ENCODE data around the gene NFYA. TPM values are rescaled to one million over a fixed set of nuclear protein-coding genes. Genes with fewer than 3 reads are reported as not detected.

Gene NFYA
- total and polyA plus RNA-seq, 9 of the 15 experiments (the other 6 are each of a cell fraction or from before 2014, with no cell fraction given), result 7.3 to 37.1 (median 21.8) TPM

DNA sequence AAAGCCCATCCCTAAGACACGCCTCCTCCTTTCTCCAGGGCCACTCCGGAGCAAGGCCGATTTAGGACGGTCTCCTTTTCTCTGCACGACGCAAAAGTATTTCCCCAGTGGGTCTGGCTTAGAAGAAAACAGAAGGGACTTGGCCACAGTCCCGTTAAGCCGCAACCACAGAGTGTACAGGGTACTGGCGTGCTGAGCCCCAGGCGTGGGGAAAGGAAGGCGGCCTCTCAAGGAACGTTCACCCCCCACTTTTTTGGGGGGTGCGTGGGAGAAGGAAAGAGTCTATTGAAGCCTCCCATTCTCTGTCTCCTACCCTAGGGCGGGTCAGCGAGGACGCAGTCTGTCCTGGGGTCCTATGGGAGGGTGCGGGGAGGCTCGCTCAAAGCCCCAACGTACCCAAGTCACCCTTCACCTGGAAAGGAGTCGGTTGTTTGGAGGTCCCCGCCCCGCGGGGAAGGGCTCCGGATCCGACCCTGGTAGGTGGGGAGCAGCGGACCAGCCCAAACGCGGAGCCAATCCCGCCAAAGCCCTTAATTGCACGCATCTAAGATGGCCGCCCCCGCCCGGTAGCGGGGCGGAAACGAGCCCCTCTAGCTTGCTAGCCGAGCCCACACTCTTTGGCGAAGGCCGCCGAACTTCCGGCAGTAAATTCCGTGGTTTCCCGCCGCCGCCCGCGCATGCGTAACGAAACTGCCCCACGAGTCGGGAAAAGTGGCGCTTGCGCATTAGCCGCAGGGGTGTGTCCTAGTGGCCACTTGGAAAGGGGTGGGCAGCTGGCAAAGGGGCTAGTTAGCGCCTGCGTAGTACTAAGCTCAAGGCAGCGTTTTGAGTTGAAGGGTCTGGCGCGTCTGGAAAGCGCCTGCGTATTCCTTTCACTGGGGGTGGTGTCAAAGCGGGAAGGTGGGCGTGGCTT lies 595 bp upstream of the NFYA start, which contains the start of gene OARD1 (continued):
- TF ChIP-seq XRCC5 (IDR thresholded peaks at IDR 0.05; ENCODE audit: low read depth, low read length), result no peak
- TF ChIP-seq ETV5 (CRISPR knock-in tag; IDR thresholded peaks at IDR 0.05; ENCODE audit: low read depth), result peak; percentile 86
- no peak for TF ChIP-seq NR2C1 (IDR thresholded peaks at IDR 0.05)
- TF ChIP-seq NR2C1 (tag; IDR thresholded peaks at IDR 0.05), result peak; percentile 44; the same call in 1 of the 2 replicates
- TF ChIP-seq, protein P1, sequence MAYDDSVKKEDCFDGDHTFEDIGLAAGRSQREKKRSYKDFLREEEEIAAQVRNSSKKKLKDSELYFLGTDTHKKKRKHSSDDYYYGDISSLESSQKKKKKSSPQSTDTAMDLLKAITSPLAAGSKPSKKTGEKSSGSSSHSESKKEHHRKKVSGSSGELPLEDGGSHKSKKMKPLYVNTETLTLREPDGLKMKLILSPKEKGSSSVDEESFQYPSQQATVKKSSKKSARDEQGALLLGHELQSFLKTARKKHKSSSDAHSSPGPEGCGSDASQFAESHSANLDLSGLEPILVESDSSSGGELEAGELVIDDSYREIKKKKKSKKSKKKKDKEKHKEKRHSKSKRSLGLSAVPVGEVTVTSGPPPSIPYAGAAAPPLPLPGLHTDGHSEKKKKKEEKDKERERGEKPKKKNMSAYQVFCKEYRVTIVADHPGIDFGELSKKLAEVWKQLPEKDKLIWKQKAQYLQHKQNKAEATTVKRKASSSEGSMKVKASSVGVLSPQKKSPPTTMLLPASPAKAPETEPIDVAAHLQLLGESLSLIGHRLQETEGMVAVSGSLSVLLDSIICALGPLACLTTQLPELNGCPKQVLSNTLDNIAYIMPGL (CRISPR knock-in tag; IDR thresholded peaks at IDR 0.05), result no peak
- peak; percentile 3; the same call in 1 of the 2 replicates for TF ChIP-seq ZNF384 (IDR thresholded peaks at IDR 0.05; ENCODE audit: low read depth, low read length)
- TF ChIP-seq KDM5B (IDR thresholded peaks at IDR 0.05; ENCODE audit: insufficient replicate concordance, low read depth, low read length), result peak; percentile 73
- no peak for TF ChIP-seq SETDB1 (IDR thresholded peaks at IDR 0.05; ENCODE audit: low read length)
- TF ChIP-seq HNRNPLL (IDR thresholded peaks at IDR 0.05; ENCODE audit: low read depth, low read length, poor library complexity, severe bottlenecking), result peak; percentile 76
- no peak for TF ChIP-seq DIDO1 (tag; IDR thresholded peaks at IDR 0.05; ENCODE audit: low read depth)
- TF ChIP-seq ZSCAN29 (IDR thresholded peaks at IDR 0.05), result no peak
- TF ChIP-seq CBX8 (IDR thresholded peaks at IDR 0.05; ENCODE audit: borderline replicate concordance, extremely low read depth, low read depth, low read length, poor library complexity, severe bottlenecking), result no peak
- TF ChIP-seq, protein P2, sequence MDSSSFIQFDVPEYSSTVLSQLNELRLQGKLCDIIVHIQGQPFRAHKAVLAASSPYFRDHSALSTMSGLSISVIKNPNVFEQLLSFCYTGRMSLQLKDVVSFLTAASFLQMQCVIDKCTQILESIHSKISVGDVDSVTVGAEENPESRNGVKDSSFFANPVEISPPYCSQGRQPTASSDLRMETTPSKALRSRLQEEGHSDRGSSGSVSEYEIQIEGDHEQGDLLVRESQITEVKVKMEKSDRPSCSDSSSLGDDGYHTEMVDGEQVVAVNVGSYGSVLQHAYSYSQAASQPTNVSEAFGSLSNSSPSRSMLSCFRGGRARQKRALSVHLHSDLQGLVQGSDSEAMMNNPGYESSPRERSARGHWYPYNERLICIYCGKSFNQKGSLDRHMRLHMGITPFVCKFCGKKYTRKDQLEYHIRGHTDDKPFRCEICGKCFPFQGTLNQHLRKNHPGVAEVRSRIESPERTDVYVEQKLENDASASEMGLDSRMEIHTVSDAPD (CRISPR knock-in tag; IDR thresholded peaks at IDR 0.05), result no peak
- TF ChIP-seq, protein P3, sequence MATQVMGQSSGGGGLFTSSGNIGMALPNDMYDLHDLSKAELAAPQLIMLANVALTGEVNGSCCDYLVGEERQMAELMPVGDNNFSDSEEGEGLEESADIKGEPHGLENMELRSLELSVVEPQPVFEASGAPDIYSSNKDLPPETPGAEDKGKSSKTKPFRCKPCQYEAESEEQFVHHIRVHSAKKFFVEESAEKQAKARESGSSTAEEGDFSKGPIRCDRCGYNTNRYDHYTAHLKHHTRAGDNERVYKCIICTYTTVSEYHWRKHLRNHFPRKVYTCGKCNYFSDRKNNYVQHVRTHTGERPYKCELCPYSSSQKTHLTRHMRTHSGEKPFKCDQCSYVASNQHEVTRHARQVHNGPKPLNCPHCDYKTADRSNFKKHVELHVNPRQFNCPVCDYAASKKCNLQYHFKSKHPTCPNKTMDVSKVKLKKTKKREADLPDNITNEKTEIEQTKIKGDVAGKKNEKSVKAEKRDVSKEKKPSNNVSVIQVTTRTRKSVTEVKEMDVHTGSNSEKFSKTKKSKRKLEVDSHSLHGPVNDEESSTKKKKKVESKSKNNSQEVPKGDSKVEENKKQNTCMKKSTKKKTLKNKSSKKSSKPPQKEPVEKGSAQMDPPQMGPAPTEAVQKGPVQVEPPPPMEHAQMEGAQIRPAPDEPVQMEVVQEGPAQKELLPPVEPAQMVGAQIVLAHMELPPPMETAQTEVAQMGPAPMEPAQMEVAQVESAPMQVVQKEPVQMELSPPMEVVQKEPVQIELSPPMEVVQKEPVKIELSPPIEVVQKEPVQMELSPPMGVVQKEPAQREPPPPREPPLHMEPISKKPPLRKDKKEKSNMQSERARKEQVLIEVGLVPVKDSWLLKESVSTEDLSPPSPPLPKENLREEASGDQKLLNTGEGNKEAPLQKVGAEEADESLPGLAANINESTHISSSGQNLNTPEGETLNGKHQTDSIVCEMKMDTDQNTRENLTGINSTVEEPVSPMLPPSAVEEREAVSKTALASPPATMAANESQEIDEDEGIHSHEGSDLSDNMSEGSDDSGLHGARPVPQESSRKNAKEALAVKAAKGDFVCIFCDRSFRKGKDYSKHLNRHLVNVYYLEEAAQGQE (IDR thresholded peaks at IDR 0.05; ENCODE audit: borderline replicate concordance), result no peak
- TF ChIP-seq, protein P3 (CRISPR knock-in tag; IDR thresholded peaks at IDR 0.05; ENCODE audit: low read depth), result 0 out of 2 replicates have a peak, but pooled peaks have one; percentile 62
- peak; percentile 78 for TF ChIP-seq TARDBP (IDR thresholded peaks at IDR 0.05)

All from K562 (cell line).